ENCODE measurements around the gene NRXN3. TPM values are rescaled to one million over a fixed set of nuclear protein-coding genes. Genes with fewer than 3 reads are reported as not detected.

NRXN3 gene
- total RNA-seq, 2 donors from 2014 or later = not detected

- Mint-ChIP-seq H3K4me1 (ENCODE audit: low read depth) (no peaks in the 10 kb centered on the region), H3K27ac (no peak overlapping the region), H3K27me3 (ENCODE audit: low read depth) (peaks cover 26% of the 10 kb centered on the region), H3K36me3 (ENCODE audit: insufficient read depth in 2 of 2) (no peaks in the 10 kb centered on the region), H3K4me3 (no peak overlapping the region), H3K9me3 (no peaks in the 10 kb centered on the region)
- DNase-seq (no peak), ATAC-seq (replicated peaks in 1 of 2) (no peak)
Observed at GRCh38 chr14:78181270-78181669, 11.1 kb downstream of the NRXN3 start.

GRCh38 chr14:78182722-78183121 is 12.5 kb downstream of the NRXN3 start:
- no peak overlapping the region for H3K4me3 Mint-ChIP-seq
- no peaks in the 10 kb centered on the region for H3K36me3 Mint-ChIP-seq (ENCODE audit: insufficient read depth in 2 of 2)
- no peaks in the 10 kb centered on the region for H3K9me3 Mint-ChIP-seq
- no peaks in the 10 kb centered on the region for H3K4me1 Mint-ChIP-seq (ENCODE audit: low read depth)
- H3K27ac Mint-ChIP-seq = no peak overlapping the region
- DNase-seq = no peak
- peaks cover 26% of the 10 kb centered on the region for H3K27me3 Mint-ChIP-seq (ENCODE audit: low read depth)
- ATAC-seq (replicated peaks in 1 of 2) = no peak

GRCh38 chr14:78184157-78184556 is 14.0 kb downstream of the NRXN3 start:
- Mint-ChIP-seq H3K27ac (no peak overlapping the region), H3K36me3 (ENCODE audit: insufficient read depth in 2 of 2) (no peaks in the 10 kb centered on the region), H3K27me3 (ENCODE audit: low read depth) (peaks cover 22% of the 10 kb centered on the region), H3K4me3 (no peak overlapping the region), H3K9me3 (no peaks in the 10 kb centered on the region), H3K4me1 (ENCODE audit: low read depth) (no peaks in the 10 kb centered on the region)
- DNase-seq (no peak), ATAC-seq (replicated peaks in 1 of 2) (no peak)

- no peaks in the 10 kb centered on the region for H3K9me3 Mint-ChIP-seq
- DNase-seq (no peak), ATAC-seq (replicated peaks in 1 of 2) (no peak)
- H3K4me3 Mint-ChIP-seq = no peak overlapping the region
- no peaks in the 10 kb centered on the region for H3K36me3 Mint-ChIP-seq (ENCODE audit: insufficient read depth in 2 of 2)
- peaks cover 24% of the 10 kb centered on the region for H3K27me3 Mint-ChIP-seq (ENCODE audit: low read depth)
- H3K4me1 Mint-ChIP-seq (ENCODE audit: low read depth) = no peaks in the 10 kb centered on the region
- no peak overlapping the region for H3K27ac Mint-ChIP-seq
Observed at GRCh38 chr14:78186277-78186676, 16.1 kb downstream of the NRXN3 start.

- ATAC-seq (replicated peaks in 1 of 2) (no peak), DNase-seq (no peak)
- no peaks in the 10 kb centered on the region for H3K36me3 Mint-ChIP-seq (ENCODE audit: insufficient read depth in 2 of 2)
- peaks cover 16% of the 10 kb centered on the region for H3K27me3 Mint-ChIP-seq (ENCODE audit: low read depth)
- no peak overlapping the region for H3K27ac Mint-ChIP-seq
- no peaks in the 10 kb centered on the region for H3K4me1 Mint-ChIP-seq (ENCODE audit: low read depth)
- no peak overlapping the region for H3K4me3 Mint-ChIP-seq
- H3K9me3 Mint-ChIP-seq = no peaks in the 10 kb centered on the region
Observed at GRCh38 chr14:78188882-78189281, 18.7 kb downstream of the NRXN3 start.

GRCh38 chr14:78195431-78195830 is 25.3 kb downstream of the NRXN3 start:
- Mint-ChIP-seq H3K36me3 (ENCODE audit: insufficient read depth in 2 of 2) (no peaks in the 10 kb centered on the region), H3K27ac (no peak overlapping the region), H3K27me3 (ENCODE audit: low read depth) (no peaks in the 10 kb centered on the region), H3K4me1 (ENCODE audit: low read depth) (no peaks in the 10 kb centered on the region), H3K4me3 (no peak overlapping the region), H3K9me3 (no peaks in the 10 kb centered on the region)
- no peak for ATAC-seq (replicated peaks in 1 of 2)
- DNase-seq = no peak

- Mint-ChIP-seq H3K27ac (no peak overlapping the region), H3K4me3 (no peak overlapping the region), H3K27me3 (ENCODE audit: low read depth) (no peaks in the 10 kb centered on the region), H3K9me3 (no peaks in the 10 kb centered on the region), H3K36me3 (ENCODE audit: insufficient read depth in 2 of 2) (no peaks in the 10 kb centered on the region), H3K4me1 (ENCODE audit: low read depth) (no peaks in the 10 kb centered on the region)
- ATAC-seq (replicated peaks in 1 of 2) (no peak), DNase-seq (no peak)
Observed at GRCh38 chr14:78196323-78196722, 26.1 kb downstream of the NRXN3 start.

- no peak for DNase-seq
- ATAC-seq (replicated peaks in 1 of 2) = no peak
- Mint-ChIP-seq H3K36me3 (ENCODE audit: insufficient read depth in 2 of 2) (no peaks in the 10 kb centered on the region), H3K9me3 (no peaks in the 10 kb centered on the region), H3K4me3 (no peak overlapping the region), H3K27me3 (ENCODE audit: low read depth) (no peaks in the 10 kb centered on the region), H3K4me1 (ENCODE audit: low read depth) (peaks cover 4% of the 10 kb centered on the region), H3K27ac (no peak overlapping the region)
Observed at GRCh38 chr14:78197051-78197450, 26.9 kb downstream of the NRXN3 start.

GRCh38 chr14:78202163-78202562 is 32.0 kb downstream of the NRXN3 start:
- Mint-ChIP-seq H3K4me1 (ENCODE audit: low read depth) (peaks cover 11% of the 10 kb centered on the region), H3K36me3 (ENCODE audit: insufficient read depth in 2 of 2) (no peaks in the 10 kb centered on the region), H3K27me3 (ENCODE audit: low read depth) (no peaks in the 10 kb centered on the region), H3K27ac (no peak overlapping the region), H3K9me3 (no peaks in the 10 kb centered on the region), H3K4me3 (no peak overlapping the region)
- no peak for DNase-seq
- no peak for ATAC-seq (replicated peaks in 1 of 2)

GRCh38 chr14:78202976-78203375 is 32.8 kb downstream of the NRXN3 start:
- H3K27me3 Mint-ChIP-seq (ENCODE audit: low read depth) = no peaks in the 10 kb centered on the region
- no peak overlapping the region for H3K4me3 Mint-ChIP-seq
- DNase-seq (no peak), ATAC-seq (replicated peaks in 1 of 2) (no peak)
- peaks cover 11% of the 10 kb centered on the region for H3K4me1 Mint-ChIP-seq (ENCODE audit: low read depth)
- H3K27ac Mint-ChIP-seq = no peak overlapping the region
- no peaks in the 10 kb centered on the region for H3K9me3 Mint-ChIP-seq
- H3K36me3 Mint-ChIP-seq (ENCODE audit: insufficient read depth in 2 of 2) = no peaks in the 10 kb centered on the region

GRCh38 chr14:78207414-78207813 is 37.2 kb downstream of the NRXN3 start:
- Mint-ChIP-seq H3K4me3 (no peak overlapping the region), H3K4me1 (ENCODE audit: low read depth) (peaks cover 3% of the 10 kb centered on the region), H3K36me3 (ENCODE audit: insufficient read depth in 2 of 2) (peaks cover 2 to 4% of the 10 kb centered on the region in 2 donors), H3K27me3 (ENCODE audit: low read depth) (no peaks in the 10 kb centered on the region), H3K27ac (no peak overlapping the region), H3K9me3 (peaks cover 3 to 5% of the 10 kb centered on the region in 2 donors)
- DNase-seq (no peak), ATAC-seq (replicated peaks in 1 of 2) (no peak)

- no peak overlapping the region for H3K4me3 Mint-ChIP-seq
- H3K27me3 Mint-ChIP-seq (ENCODE audit: low read depth) = no peaks in the 10 kb centered on the region
- no peaks in the 10 kb centered on the region for H3K9me3 Mint-ChIP-seq
- H3K36me3 Mint-ChIP-seq (ENCODE audit: insufficient read depth in 2 of 2) = no peaks in the 10 kb centered on the region
- no peaks in the 10 kb centered on the region for H3K4me1 Mint-ChIP-seq (ENCODE audit: low read depth)
- H3K27ac Mint-ChIP-seq = no peak overlapping the region
- DNase-seq (no peak), ATAC-seq (replicated peaks in 1 of 2) (no peak)
Observed at GRCh38 chr14:78220273-78220672, 50.1 kb downstream of the NRXN3 start.

GRCh38 chr14:78222746-78223145 is 52.6 kb downstream of the NRXN3 start:
- Mint-ChIP-seq H3K27me3 (ENCODE audit: low read depth) (peaks cover 2% of the 10 kb centered on the region), H3K9me3 (no peaks in the 10 kb centered on the region), H3K36me3 (ENCODE audit: insufficient read depth in 2 of 2) (no peaks in the 10 kb centered on the region), H3K27ac (no peak overlapping the region), H3K4me1 (ENCODE audit: low read depth) (no peaks in the 10 kb centered on the region), H3K4me3 (no peak overlapping the region)
- DNase-seq (no peak), ATAC-seq (replicated peaks in 1 of 2) (no peak)

GRCh38 chr14:78227248-78228077 is 57.3 kb downstream of the NRXN3 start:
- no peak overlapping the region for H3K27ac Mint-ChIP-seq
- peaks cover 16% of the 10 kb centered on the region for H3K4me1 Mint-ChIP-seq (ENCODE audit: low read depth)
- ATAC-seq (replicated peaks in 1 of 2) (no peak), DNase-seq (no peak)
- H3K9me3 Mint-ChIP-seq = no peaks in the 10 kb centered on the region
- H3K4me3 Mint-ChIP-seq = no peak overlapping the region
- H3K36me3 Mint-ChIP-seq (ENCODE audit: insufficient read depth in 2 of 2) = no peaks in the 10 kb centered on the region
- peaks cover 20% of the 10 kb centered on the region for H3K27me3 Mint-ChIP-seq (ENCODE audit: low read depth)
